Measurements from ENCODE around the gene ATG4B. TPM values are rescaled to one million over a fixed set of nuclear protein-coding genes. Genes with fewer than 3 reads are reported as not detected.

Gene ATG4B
- total RNA-seq, result 61.7 and 72.2 TPM in 2 replicates

GRCh38 chr2:241637018-241637794 lies at the start of gene ATG4B, which contains the start of gene THAP4:
TSS of gene ATG4B (plus strand) at chr2:241637693. CDS start at chr2:241637715, 22 bp downstream.
TSS of gene THAP4 (minus strand) at chr2:241637158. CDS start at chr2:241637017, 141 bp downstream.

DNA sequence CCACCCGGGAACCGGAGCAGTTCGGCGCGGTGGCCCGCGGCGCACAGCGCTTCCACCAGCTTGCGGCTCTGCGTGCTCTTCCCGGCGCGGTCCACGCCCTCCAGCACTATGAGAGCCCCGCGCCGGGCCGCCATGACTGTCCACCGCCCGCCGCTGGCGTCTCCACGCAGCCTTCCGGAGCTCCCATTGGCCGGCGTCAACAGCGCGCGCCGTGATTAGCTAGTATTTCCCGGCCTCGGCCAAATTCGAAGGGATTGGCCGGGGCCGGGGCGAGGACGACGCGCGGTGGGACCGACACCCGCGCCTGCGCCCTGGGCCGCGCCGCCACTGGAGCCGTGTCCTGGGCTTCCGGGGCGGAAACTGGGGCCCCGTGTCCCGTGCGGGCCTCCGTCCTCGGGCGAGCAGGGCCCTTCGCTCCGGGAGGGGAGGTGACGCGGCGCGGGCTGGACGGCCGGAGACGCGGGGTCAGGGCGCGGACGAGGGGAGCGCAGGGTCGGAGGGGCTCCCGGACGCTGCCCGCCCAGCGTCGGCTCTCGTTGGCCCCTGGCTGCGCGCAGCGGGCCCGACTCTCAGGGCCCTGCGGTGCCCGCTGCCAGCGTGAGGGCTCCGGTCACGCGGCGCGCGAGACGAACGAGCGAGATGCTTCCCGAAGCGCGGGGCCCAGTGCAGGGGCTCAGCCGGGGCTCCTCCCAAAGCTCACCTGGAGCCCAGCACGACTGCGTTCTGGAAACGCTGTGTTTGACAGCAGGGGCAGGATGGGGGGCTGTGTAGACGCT lies 49.3 kb downstream of the ATG4B start, which contains the start of gene DTYMK:
TSS of gene DTYMK (minus strand) at position 166 of the 776 bp plus-strand sequence. CDS start at position 134, 32 bp downstream.

DNA sequence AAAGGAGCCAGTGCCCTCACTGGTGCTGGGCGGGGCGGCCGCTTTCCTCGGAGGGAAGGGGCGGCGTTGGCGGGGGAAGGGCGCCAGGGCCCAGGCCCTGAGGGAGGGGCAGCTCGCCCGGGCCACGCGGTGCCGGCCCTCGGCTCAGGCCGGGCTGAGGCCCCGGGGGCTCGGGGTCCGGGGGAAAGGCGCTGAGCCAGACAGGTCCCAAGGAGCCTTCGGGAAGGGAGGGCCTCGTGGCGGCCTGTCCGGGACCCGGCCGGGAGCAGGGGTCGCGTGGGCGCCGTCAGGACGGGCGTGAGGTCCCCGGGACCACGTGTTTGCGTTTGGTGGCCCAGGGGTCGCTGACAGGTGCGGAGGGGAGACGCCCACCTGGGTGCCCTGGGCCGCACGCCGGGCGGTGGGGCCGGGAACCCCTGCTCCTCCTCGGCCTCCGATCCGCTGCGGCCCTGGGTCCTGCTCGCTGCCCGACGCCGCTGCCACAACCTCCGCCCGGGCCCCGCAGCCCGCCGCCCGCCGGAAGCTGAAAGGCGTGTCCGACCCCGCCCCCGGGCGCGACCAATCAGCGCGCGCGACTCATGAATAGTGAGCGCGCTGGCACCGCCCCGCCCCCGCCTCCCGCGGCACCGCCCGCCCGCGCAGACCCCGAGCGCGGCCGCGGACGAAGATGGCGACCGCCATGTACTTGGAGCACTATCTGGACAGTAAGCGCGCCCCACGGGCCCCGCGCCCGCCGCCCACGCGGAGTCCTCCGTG lies 64.1 kb downstream of the ATG4B start, which contains the start of gene ING5:
TSS of gene ING5 (plus strand) at position 641 of the 756 bp plus-strand sequence. CDS start at position 668, 27 bp downstream.

Other genes with a start within 250 kb of the ATG4B start
- 240 and 272 TPM in 2 replicates for gene STK25, start 129.1 kb upstream of the ATG4B start, total RNA-seq
- gene BOK, start 78.9 kb upstream of the ATG4B start, total RNA-seq, result 37.4 and 37.9 TPM in 2 replicates
- 50.8 and 62.6 TPM in 2 replicates for gene THAP4, start 535 bp upstream of the ATG4B start, total RNA-seq
- gene DTYMK, start 49.1 kb downstream of the ATG4B start, total RNA-seq, result 7.4 and 58.7 TPM in 2 replicates
- gene ING5, start 64.3 kb downstream of the ATG4B start, total RNA-seq, result 12.7 and 18.8 TPM in 2 replicates
- 15.8 and 22.8 TPM in 2 replicates for gene D2HGDH, start 96.9 kb downstream of the ATG4B start, total RNA-seq
- gene GAL3ST2, start 139.1 kb downstream of the ATG4B start, total RNA-seq, result 0.14 TPM in 1 of 2 replicates, not detected in the other
- gene NEU4, start 171.5 kb downstream of the ATG4B start, total RNA-seq, result 0.57 TPM in 1 of 2 replicates, not detected in the other
- gene PDCD1, start 221.2 kb downstream of the ATG4B start, total RNA-seq, result not detected in 2 replicates
- gene RTP5, start 232.0 kb downstream of the ATG4B start, total RNA-seq, result not detected in 2 replicates

All from placental pericyte (primary cell).